KMS-11 (cell line): Measurements from ENCODE around the gene NPLOC4.
A peak's percentile ranks its signal among the peaks of the same experiment; 100 is the strongest.
"Not testable (repeated sequence)": the region's sequence is repeated elsewhere in the genome, so short reads cannot be mapped to it uniquely, and the experiment has no call there.

Experiments
- H2AFZ ChIP-seq: fragments of 200-600 bp; sonication (generic); 2 replicates; pipeline ENCODE4 v1.6.1; 2016; ENCODE audit warnings: antibody characterized with exemption, mixed run types, low read depth
- H3K27ac ChIP-seq: fragments of 200-600 bp; sonication (generic); 2 replicates; pipeline ENCODE4 v1.6.1; 2016; ENCODE audit warnings: mild to moderate bottlenecking, mixed run types
- H3K27me3 ChIP-seq: fragments of 200-600 bp; sonication (generic); 2 replicates; pipeline ENCODE4 v1.6.1; 2017; ENCODE audit warnings: mild to moderate bottlenecking, low read depth, mixed run types, moderate library complexity; ENCODE audit not compliant: insufficient read depth
- H3K36me3 ChIP-seq: fragments of 200-600 bp; sonication (generic); 2 replicates; pipeline ENCODE4 v1.6.1; 2017; ENCODE audit warnings: mild to moderate bottlenecking, mixed run types; ENCODE audit not compliant: insufficient read depth
- H3K4me1 ChIP-seq: fragments of 200-600 bp; sonication (generic); 2 replicates; pipeline ENCODE4 v1.6.1; 2016; ENCODE audit warnings: mild to moderate bottlenecking, low read depth, mixed run types; ENCODE audit not compliant: poor library complexity, severe bottlenecking
- H3K4me2 ChIP-seq: fragments of 200-600 bp; sonication (generic); 2 replicates; pipeline ENCODE4 v1.7.0; 2016; ENCODE audit warnings: mild to moderate bottlenecking, mixed run types
- H3K4me3 ChIP-seq: fragments of 200-600 bp; sonication (generic); IDR thresholded peaks from 2 replicates; pipeline ENCODE4 v1.6.1; 2017; ENCODE audit warnings: low read depth, low read length, mixed read lengths; ENCODE audit not compliant: insufficient read depth
- H3K79me2 ChIP-seq: fragments of 200-600 bp; sonication (generic); 2 replicates; pipeline ENCODE4 v1.6.1; 2016; ENCODE audit warnings: low read depth, mixed run types; ENCODE audit not compliant: insufficient read depth
- H3K9ac ChIP-seq: fragments of 200-600 bp; sonication (generic); 2 replicates; pipeline ENCODE4 v1.6.1; 2016; ENCODE audit warnings: mild to moderate bottlenecking, mixed run types
- H4K20me1 ChIP-seq: fragments of 200-600 bp; sonication (generic); 2 replicates; pipeline ENCODE4 v1.6.1; 2016; ENCODE audit warnings: mild to moderate bottlenecking, mixed run types; ENCODE audit not compliant: insufficient read depth
- TF ChIP-seq, protein P1 (sequence below): fragments of 200-600 bp; sonication (generic); conservative IDR thresholded peaks from 2 replicates; pipeline ENCODE4 v1.6.1; 2017; ENCODE audit warnings: low read depth, mild to moderate bottlenecking, antibody characterized with exemption, low read length, moderate library complexity, mixed read lengths

The NPLOC4 gene

GRCh38 chr17:81680150-81680549 is 43.2 kb upstream of the NPLOC4 start:
- Histone ChIP-seq H3K27ac (no peak overlapping the region), H3K36me3 (no peaks in the 10 kb centered on the region), H3K4me3 (no peak overlapping the region), H3K4me1 (peaks cover 15% of the 10 kb centered on the region), H2AFZ (no peak overlapping the region), H3K4me2 (no peak overlapping the region), H4K20me1 (no peaks in the 10 kb centered on the region), H3K79me2 (peaks cover 37% of the 10 kb centered on the region), H3K27me3 (no peaks in the 10 kb centered on the region), H3K9ac (no peak overlapping the region)
- TF ChIP-seq, protein P1, sequence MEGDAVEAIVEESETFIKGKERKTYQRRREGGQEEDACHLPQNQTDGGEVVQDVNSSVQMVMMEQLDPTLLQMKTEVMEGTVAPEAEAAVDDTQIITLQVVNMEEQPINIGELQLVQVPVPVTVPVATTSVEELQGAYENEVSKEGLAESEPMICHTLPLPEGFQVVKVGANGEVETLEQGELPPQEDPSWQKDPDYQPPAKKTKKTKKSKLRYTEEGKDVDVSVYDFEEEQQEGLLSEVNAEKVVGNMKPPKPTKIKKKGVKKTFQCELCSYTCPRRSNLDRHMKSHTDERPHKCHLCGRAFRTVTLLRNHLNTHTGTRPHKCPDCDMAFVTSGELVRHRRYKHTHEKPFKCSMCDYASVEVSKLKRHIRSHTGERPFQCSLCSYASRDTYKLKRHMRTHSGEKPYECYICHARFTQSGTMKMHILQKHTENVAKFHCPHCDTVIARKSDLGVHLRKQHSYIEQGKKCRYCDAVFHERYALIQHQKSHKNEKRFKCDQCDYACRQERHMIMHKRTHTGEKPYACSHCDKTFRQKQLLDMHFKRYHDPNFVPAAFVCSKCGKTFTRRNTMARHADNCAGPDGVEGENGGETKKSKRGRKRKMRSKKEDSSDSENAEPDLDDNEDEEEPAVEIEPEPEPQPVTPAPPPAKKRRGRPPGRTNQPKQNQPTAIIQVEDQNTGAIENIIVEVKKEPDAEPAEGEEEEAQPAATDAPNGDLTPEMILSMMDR, result no peak

DNA sequence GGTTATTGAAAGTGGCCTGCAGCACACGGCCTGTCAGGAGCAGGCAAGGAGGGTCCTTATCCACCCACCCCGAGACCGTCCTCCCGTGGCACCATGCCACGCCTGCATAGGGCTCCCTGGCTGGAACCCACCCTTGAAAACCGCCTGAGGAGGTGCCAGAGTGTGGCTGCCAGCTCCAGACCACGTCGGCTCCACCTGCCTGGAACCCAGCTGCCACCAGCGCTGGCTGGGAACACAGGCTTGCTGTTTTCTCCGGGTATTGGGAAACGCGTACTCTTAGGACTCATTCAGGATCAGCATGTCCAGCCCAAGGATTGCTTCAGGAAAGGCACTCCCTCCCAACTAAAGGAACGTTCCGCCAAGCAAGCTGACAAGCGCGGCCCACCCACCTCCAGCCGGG is 40.0 kb upstream of the NPLOC4 start:
- TF ChIP-seq, protein P1, result no peak
- Histone ChIP-seq H3K9ac (no peak overlapping the region), H3K4me2 (no peak overlapping the region), H3K79me2 (peaks cover 8% of the 10 kb centered on the region; the same call in 1 of the 2 replicates), H3K4me3 (no peak overlapping the region), H3K36me3 (no peaks in the 10 kb centered on the region), H2AFZ (no peak overlapping the region), H3K27ac (no peak overlapping the region), H3K4me1 (no peaks in the 10 kb centered on the region), H3K27me3 (no peaks in the 10 kb centered on the region), H4K20me1 (no peaks in the 10 kb centered on the region)

DNA sequence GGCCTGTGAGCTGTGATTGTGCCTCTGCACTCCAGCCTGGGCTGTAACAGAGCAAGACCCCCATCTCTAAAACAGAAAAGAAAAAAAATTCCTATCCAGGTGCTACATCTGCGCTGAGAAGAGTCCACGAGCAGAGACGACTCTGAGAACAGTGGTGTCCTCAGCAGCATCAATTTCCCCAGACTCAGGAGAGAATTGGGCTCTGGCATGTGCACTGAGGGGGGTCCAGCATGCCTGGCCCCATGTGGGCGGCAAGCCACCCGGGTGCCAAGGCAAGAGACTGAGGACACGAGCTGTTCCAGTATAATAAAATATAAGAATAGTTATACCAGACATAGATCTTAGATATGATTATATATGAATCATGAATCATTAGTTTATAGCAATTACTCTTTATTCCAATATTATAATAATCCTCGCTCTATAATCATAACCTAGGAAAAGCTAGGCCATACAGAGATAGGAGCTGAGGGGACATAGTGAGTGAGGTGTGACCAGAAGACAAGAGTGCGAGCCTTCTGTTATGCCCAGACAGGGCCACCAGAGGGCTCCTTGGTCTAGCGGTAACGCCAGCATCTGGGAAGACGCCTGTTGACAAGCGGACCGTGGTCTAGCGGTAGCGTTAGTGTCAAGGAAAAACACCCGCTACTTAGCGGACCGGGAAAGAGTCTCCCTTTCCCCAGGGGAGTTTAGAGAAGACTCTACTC is 38.8 kb upstream of the NPLOC4 start:
- not testable (repeated sequence) for H3K27ac ChIP-seq, H3K9ac ChIP-seq, H3K4me3 ChIP-seq, H2AFZ ChIP-seq, H3K27me3 ChIP-seq, H3K4me2 ChIP-seq, H3K36me3 ChIP-seq, H3K4me1 ChIP-seq, H3K79me2 ChIP-seq, H4K20me1 ChIP-seq
- TF ChIP-seq, protein P1, result peak; percentile 52

DNA sequence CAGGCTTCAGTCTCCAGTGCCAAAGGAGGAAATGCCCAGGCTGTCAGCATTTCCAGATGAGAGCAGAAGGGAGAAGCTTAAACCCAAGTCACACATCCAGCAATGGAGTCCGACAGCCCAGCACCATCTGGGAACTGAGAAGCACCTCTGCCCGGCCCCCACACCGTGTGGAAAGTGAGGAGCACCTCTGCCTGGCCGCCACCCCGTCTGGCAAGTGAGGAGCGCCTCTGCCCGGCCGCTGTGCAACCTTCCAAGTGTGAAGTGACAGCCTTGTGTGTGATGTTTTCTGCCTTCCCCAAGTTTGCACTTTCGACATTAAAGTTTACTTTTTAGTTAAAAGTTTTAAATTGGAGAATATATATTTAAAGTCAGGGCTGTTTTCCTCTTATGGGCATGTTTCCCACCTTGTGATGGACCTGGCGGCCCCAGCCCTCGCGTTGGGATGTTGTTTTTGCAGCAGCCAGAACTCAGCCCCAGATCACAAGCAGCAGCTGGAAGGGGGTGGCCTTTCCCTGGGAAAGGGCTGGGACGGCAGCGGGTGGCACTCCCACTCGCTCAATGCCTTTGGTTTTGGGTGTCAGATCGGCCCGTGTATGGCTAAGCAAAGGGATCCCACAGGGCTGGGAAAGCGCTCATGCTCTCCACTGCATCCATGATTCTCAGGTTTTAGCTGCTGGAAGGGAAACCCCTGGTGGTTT is 36.8 kb upstream of the NPLOC4 start:
- H4K20me1 ChIP-seq, result no peaks in the 10 kb centered on the region
- no peaks in the 10 kb centered on the region for H3K4me1 ChIP-seq
- H3K36me3 ChIP-seq, result peaks cover 5% of the 10 kb centered on the region; the same call in 1 of the 2 replicates

More for the DNA sequence above, 36.8 kb upstream of the NPLOC4 start:
- H2AFZ ChIP-seq, result no peak overlapping the region
- H3K4me2 ChIP-seq, result no peak overlapping the region
- no peak overlapping the region for H3K4me3 ChIP-seq
- no peaks in the 10 kb centered on the region for H3K27me3 ChIP-seq
- no peak overlapping the region for H3K9ac ChIP-seq
- H3K27ac ChIP-seq, result no peak overlapping the region
- TF ChIP-seq, protein P1, result no peak
- H3K79me2 ChIP-seq, result peaks cover 6% of the 10 kb centered on the region
